Tibial nerve (tissue), 4 donors: Measurements from ENCODE around the gene LONP2. TPM values are rescaled to one million over a fixed set of nuclear protein-coding genes. Genes with fewer than 3 reads are reported as not detected.
A peak's percentile ranks its signal among the peaks of the same experiment; 100 is the strongest.
"Not testable (repeated sequence)": the region's sequence is repeated elsewhere in the genome, so short reads cannot be mapped to it uniquely, and the experiment has no call there.

ENCODE experiments used
- DNase-seq, 2 donors: peaks; one replicate each; pipeline ENCODE4 v3.0.0-alpha.2; 2019; ENCODE audit warnings: low spot score in 2 of 2
- H3K27ac ChIP-seq, 4 donors: fragments of 200-600 bp; sonication (generic) in 3 of 4; one replicate each; pipeline ENCODE4 v1.5.1; 2017 to 2019; ENCODE audit warnings: mild to moderate bottlenecking in 1 of 4
- H3K27me3 ChIP-seq, 2 donors: fragments of 200-600 bp; sonication (generic) in 1 of 2; one replicate each; pipeline versions ENCODE4 v1.5.1 to v1.6.0; 2017 to 2019
- H3K36me3 ChIP-seq, 3 donors: fragments of 200-600 bp; sonication (generic); one replicate each; pipeline ENCODE4 v1.5.1; 2018 to 2019
- H3K4me1 ChIP-seq, 4 donors: fragments of 200-600 bp; sonication (generic) in 3 of 4; one replicate each; pipeline ENCODE4 v1.5.1; 2017 to 2019
- H3K4me3 ChIP-seq, 4 donors: fragments of 200-600 bp; sonication (generic) in 3 of 4; one replicate each; pipeline ENCODE4 v1.5.1; 2017 to 2019; ENCODE audit warnings: mild to moderate bottlenecking in 1 of 4, moderate library complexity in 1 of 4
- H3K9me3 ChIP-seq, 4 donors: fragments of 200-600 bp; sonication (generic) in 3 of 4; one replicate each; pipeline ENCODE4 v1.5.1; 2017 to 2019
- EP300 ChIP-seq, 2 donors: sonication (generic); formaldehyde crosslinking; IDR thresholded peaks; one replicate each; pipeline ENCODE4 v1.6.1; 2017; ENCODE audit warnings: antibody characterized with exemption in 2 of 2, mild to moderate bottlenecking in 1 of 2
- POLR2A ChIP-seq, 2 donors: fragments of 450-650 bp; IDR thresholded peaks; one replicate each; pipeline ENCODE4 v1.6.1; 2017; ENCODE audit warnings: antibody characterized with exemption in 2 of 2, mild to moderate bottlenecking in 2 of 2, moderate library complexity in 2 of 2
- WGBS, 2 donors: methylation state at CpG; one replicate each; pipeline ENCODE4 v1.1.5; 2018; 5-methylcytosine and 5-hydroxymethylcytosine counted together
- total RNA-seq, 4 donors: library from RNA; depleted of rRNA; stranded (reverse); fragments of >200 nt; gene quantifications; one replicate each; pipeline ENCODE4 v1.1.0, GENCODE V29; 2016
- TF ChIP-seq, protein P1 (sequence below), 5 experiments: fragments of 200-600 bp in 3 of 5; fragments of 450-650 bp in 2 of 5; sonication (generic) in 3 of 5; IDR thresholded peaks; one replicate each; pipeline ENCODE4 v1.5.1; 2016 to 2019; ENCODE audit warnings: antibody characterized with exemption in 5 of 5, mild to moderate bottlenecking in 3 of 5, moderate library complexity in 2 of 5

Gene LONP2
- total RNA-seq, 4 donors from 2014 or later: 36.2 to 50.3 (median 48.3) TPM

DNA sequence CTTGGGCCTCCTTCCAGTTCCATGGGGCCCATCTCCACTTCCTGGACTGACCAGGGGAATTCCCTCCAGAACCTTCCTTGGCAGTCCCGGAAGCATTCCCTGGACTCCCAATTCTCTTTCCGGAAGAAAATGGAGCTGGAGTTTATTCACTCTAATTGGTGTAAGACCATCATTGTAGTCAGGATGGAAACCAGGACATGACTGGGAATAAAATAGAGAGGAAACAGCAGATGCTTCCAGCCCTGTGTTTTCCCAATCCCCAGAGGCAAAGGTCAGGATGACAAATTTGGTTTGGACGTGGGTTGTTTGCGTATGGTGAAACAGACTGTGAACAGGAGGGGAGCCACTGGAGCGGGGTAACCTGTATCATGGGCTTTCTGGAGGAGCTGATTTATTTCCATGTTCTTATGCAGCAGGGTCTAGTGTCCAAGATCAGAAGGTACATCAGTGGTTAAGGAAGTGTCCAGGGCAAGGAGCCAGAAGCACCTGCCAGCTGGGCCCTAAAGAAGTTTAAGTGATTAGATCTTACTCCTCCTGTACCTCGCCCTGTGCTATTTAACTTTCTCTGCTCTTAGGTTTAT is 8.5 kb upstream of the LONP2 start:
- DNase-seq: no peak
- Histone ChIP-seq H3K4me1 (no peaks in the 10 kb centered on the region), H3K4me3 (no peak overlapping the region), H3K27ac (no peak overlapping the region), H3K27me3 (no peaks in the 10 kb centered on the region), H3K9me3 (no peaks in the 10 kb centered on the region), H3K36me3 (no peaks in the 10 kb centered on the region)
- WGBS, 2 donors: 65 to 81% methylated on average over 6 of the region's 6 CpGs
- TF ChIP-seq, protein P1, sequence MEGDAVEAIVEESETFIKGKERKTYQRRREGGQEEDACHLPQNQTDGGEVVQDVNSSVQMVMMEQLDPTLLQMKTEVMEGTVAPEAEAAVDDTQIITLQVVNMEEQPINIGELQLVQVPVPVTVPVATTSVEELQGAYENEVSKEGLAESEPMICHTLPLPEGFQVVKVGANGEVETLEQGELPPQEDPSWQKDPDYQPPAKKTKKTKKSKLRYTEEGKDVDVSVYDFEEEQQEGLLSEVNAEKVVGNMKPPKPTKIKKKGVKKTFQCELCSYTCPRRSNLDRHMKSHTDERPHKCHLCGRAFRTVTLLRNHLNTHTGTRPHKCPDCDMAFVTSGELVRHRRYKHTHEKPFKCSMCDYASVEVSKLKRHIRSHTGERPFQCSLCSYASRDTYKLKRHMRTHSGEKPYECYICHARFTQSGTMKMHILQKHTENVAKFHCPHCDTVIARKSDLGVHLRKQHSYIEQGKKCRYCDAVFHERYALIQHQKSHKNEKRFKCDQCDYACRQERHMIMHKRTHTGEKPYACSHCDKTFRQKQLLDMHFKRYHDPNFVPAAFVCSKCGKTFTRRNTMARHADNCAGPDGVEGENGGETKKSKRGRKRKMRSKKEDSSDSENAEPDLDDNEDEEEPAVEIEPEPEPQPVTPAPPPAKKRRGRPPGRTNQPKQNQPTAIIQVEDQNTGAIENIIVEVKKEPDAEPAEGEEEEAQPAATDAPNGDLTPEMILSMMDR (IDR thresholded peaks at IDR 0.05): no peak
- TF ChIP-seq POLR2A (IDR thresholded peaks at IDR 0.05): no peak

DNA sequence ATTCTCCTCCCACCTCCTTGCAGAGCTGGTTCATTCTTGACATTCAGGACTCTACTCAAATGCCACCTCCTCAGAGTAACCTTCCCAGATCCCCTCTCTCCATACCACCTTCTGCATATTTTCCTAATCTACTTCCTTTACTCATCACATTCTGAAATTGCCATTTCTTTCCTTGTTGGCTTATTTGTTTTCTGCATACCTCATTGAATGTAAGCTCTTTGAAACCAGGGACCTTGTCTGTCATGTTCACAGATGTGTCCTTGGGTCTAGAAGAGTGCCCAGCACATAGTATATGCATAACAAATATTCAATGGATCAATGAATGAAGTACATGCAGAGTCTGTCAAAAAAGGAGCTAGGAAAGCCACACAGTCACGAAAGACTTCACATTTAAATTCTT is 7.8 kb upstream of the LONP2 start:
- TF ChIP-seq EP300 (IDR thresholded peaks at IDR 0.05): no peak
- TF ChIP-seq POLR2A (IDR thresholded peaks at IDR 0.05): no peak
- TF ChIP-seq, protein P1 (IDR thresholded peaks at IDR 0.05): no peak
- Histone ChIP-seq H3K4me1 (no peaks in the 10 kb centered on the region), H3K27me3 (no peaks in the 10 kb centered on the region), H3K4me3 (no peak overlapping the region), H3K9me3 (no peaks in the 10 kb centered on the region), H3K27ac (no peak overlapping the region), H3K36me3 (no peaks in the 10 kb centered on the region)
- WGBS, 2 donors: 72 to 83% methylated on average over 1 of the region's 1 CpG
- no peak for DNase-seq

DNA sequence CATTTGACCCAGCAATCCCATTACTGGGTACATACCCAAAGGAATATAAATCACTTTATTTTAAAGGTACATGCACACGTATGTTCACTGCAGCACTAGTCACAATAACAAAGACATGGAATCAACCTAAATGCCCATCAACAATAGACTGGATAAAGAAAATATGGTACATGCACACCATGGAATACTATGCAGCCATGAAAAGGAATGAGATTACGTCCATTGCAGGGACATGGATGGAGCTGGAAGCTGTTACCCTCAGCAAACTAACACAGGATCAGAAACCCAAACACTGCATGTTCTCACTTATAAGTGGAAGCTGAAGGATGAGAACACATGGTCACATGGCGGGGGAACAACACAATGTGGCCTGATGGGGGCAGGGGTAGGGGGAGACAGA is 4.0 kb upstream of the LONP2 start:
- not testable (repeated sequence) for H3K4me3 ChIP-seq, H3K9me3 ChIP-seq, H3K27me3 ChIP-seq, H3K4me1 ChIP-seq, H3K27ac ChIP-seq, H3K36me3 ChIP-seq, DNase-seq
- 94 to 97% methylated on average over 3 of the region's 3 CpGs for WGBS, 2 donors

DNA sequence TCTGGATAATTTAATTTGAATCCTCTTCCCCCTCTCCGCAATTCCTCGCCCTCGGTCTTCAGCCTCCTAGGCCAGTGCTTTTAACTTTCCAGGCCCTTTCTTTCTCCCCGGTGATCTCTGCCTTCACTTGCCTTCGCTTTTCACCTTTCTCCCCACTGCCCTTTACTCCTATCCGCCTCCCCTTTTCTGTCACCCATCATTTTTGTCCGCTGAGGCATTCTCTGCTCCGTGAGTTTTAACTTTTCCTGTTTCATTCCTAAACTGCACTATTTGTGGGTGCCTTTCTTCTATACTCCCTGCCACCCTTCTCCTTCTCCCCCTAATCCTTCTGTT is 729 bp downstream of the LONP2 start:
- peak overlapping the region; percentile 59 to 84 (median 68) for H3K4me3 ChIP-seq
- TF ChIP-seq, protein P1 (IDR thresholded peaks at IDR 0.05): no peak
- TF ChIP-seq EP300 (IDR thresholded peaks at IDR 0.05) (no peak), POLR2A (IDR thresholded peaks at IDR 0.05) (no peak)
- no peak for DNase-seq
- H3K27me3 ChIP-seq: no peaks in the 10 kb centered on the region
- WGBS, 2 donors: 2 to 3% methylated on average over 8 of the region's 8 CpGs
- H3K27ac ChIP-seq: peak overlapping the region; percentile 79 to 90 (median 86)
- H3K36me3 ChIP-seq: no peaks in the 10 kb centered on the region
- peaks cover 0 to 48% (median 14%) of the 10 kb centered on the region in 4 donors for H3K4me1 ChIP-seq
- H3K9me3 ChIP-seq: no peaks in the 10 kb centered on the region

DNA sequence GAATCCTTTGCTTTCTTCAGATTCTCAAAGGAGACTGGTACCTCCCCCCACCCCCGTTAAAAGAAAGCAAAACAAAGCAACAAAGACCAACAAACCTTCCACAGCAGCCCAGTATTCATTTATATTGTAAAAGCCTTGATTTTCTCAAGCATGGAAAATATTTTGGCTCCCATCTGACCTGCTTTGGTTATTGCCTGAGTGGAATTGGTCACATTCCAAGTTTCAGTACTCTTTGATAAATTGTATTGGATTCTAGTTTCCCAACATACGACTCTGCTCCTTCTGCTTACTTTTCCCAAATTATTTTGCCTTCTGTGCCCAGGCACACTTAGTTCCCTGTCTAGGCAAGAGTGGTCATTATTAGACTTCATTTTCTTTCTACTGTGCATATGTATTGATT is 2.0 kb downstream of the LONP2 start:
- no peak for DNase-seq
- Histone ChIP-seq H3K36me3 (no peaks in the 10 kb centered on the region), H3K4me1 (peaks cover 0 to 60% (median 14%) of the 10 kb centered on the region in 4 donors), H3K27me3 (no peaks in the 10 kb centered on the region), H3K27ac (peak overlapping the region in 1 of 4 donors; percentile 90), H3K9me3 (no peaks in the 10 kb centered on the region), H3K4me3 (no peak overlapping the region)
- TF ChIP-seq POLR2A (IDR thresholded peaks at IDR 0.05) (no peak), EP300 (IDR thresholded peaks at IDR 0.05) (no peak)
- TF ChIP-seq, protein P1 (IDR thresholded peaks at IDR 0.05): no peak
- WGBS, 2 donors: 14 to 16% methylated on average over 2 of the region's 2 CpGs

DNA sequence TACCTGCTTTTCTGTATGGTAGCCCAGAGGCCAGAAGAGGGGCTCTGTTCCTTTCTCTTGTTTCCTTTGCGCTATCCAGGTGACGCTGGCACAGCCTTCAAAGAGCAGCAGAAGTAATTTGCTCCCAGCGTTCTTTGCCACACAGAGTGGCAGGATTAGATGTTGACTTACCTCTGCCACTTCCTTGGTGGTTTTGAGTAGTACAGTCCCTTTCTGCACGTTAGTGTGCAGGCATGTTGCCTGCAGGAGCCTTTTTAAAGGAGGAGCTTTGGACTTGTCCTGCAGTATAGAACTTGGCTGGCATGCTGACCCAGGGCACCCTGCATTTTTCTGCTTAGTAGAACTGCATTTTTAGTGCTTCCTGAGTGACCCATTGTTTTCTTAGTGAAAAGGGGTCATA is 3.2 kb downstream of the LONP2 start, which contains the start of gene ABCC11:
TSS of gene ABCC11 (minus strand) at position 229 of the 400 bp plus-strand sequence. CDS start 15,618 bp downstream, outside the sequence.
- Histone ChIP-seq H3K9me3 (no peaks in the 10 kb centered on the region), H3K27me3 (no peaks in the 10 kb centered on the region), H3K4me3 (no peak within 1 kb of the TSS), H3K4me1 (peaks cover 0 to 71% (median 14%) of the 10 kb centered on the region in 4 donors), H3K27ac (peak within 1 kb of the TSS in 1 of 4 donors; percentile 90), H3K36me3 (peaks cover 0 to under 1% (median 0%) of the 10 kb centered on the region in 3 donors)
- DNase-seq: no peak
- TF ChIP-seq, protein P1 (IDR thresholded peaks at IDR 0.05): no peak
- TF ChIP-seq POLR2A (IDR thresholded peaks at IDR 0.05) (no peak), EP300 (IDR thresholded peaks at IDR 0.05) (no peak)
- 44 to 47% methylated on average over 4 of the region's 4 CpGs for WGBS, 2 donors
